ENCODE data around the gene RUNX2.

RUNX2 gene

DNA sequence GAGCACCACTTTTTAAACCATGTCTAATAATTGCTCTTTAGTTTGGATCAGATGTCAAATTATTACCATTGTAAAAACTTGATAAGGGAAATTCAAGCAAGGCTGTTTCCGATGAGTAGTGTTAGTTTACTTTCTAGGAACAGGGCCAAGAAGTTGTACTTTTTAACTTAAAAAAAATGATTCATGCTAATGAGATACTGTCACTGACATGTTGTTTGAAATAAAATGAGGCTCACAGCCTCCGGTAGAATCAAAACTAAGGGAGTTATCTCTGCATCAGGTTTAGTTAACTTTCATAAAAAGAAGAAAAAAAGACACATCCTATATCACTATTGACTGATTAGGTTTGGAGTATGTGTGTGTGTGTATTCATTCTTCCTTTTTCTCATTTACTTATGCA, 104.8 kb downstream of the RUNX2 start:
- DNase-seq (ENCODE audit: low read depth in 2 of 2), result no peak

DNA sequence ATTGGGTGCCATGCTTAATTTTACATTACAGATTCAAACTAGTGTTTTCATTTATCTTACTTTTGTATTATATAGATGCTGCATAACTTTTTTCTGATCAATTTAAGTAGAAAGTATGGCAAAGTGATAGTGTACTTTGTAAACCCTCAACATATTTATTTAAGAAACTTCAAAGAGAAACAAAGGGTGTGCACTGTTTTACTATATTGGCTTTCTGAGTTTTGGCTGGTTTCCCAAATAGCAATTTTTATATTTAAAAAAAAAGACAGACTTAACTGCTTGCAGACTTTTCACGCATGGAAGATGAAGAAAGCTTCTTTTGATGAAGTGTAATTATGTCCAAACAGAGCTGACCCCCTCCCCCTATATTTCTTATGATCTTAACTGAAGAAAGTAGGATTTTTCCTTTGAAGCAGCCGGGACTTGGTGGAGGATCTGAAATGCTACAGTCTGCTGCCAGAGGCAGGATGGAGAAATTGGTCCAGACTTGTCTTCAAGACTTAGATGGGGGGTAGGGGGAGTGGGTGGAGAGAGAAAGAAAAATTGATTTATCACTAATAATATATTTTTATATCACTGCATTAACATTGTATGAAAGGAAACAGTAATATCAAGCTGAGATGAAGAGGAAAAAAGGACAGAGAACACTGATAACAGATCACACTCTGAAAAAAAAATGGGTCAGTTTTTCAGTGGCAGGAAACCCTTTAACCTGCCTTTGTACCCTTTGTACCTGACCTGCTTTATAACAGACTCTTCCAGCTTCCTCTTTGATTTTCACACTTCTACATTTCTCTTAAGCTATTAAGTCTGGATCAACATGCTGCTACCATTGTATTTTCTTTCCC, 105.6 kb downstream of the RUNX2 start:
- DNase-seq (ENCODE audit: low read depth in 2 of 2), result no peak

- DNase-seq (ENCODE audit: low read depth in 2 of 2), result no peak
Measured at GRCh38 chr6:45434381-45434700, 106.2 kb downstream of the RUNX2 start.

GRCh38 chr6:45436544-45437438, 108.7 kb downstream of the RUNX2 start:
- DNase-seq (ENCODE audit: low read depth in 2 of 2), result no peak

DNA sequence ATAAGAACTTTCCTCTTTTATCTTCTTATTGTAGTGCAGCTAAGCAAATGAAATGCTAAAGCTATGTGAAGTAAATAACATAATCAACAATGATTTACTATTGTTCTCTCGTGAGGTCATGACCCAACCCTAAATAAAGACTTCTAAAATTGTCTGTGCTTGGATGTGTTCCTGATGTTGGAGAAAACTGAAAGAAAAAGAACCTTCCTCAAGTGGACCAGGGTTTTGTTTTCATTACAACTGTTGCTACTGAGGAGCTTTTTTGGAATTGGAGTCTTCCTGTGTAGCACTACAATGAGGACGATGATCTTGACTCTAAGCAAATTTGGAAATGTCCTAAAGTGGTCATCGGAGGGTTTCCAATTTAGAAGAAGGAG, 109.3 kb downstream of the RUNX2 start:
- DNase-seq (ENCODE audit: low read depth in 2 of 2), result no peak

DNA sequence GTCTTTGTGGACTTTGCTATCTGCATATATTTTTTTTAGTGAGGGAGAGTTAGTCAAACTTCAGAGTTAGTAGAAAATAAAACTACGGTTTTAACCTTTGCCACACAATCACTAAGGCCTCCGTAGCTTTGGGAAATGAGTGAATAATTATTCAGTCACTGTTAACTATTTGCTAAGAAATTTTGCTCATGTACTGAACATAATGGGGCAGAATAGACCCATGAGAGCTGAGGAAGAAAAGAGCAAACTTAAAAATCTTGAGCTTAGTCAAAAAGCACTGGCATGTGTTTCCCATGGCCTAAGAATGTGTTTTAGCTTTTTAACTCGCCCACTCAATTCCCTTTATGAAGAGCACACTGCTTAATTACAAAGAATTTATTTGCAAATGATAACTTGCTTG, 110.0 kb downstream of the RUNX2 start:
- no peak for DNase-seq (ENCODE audit: low read depth in 2 of 2)

DNA sequence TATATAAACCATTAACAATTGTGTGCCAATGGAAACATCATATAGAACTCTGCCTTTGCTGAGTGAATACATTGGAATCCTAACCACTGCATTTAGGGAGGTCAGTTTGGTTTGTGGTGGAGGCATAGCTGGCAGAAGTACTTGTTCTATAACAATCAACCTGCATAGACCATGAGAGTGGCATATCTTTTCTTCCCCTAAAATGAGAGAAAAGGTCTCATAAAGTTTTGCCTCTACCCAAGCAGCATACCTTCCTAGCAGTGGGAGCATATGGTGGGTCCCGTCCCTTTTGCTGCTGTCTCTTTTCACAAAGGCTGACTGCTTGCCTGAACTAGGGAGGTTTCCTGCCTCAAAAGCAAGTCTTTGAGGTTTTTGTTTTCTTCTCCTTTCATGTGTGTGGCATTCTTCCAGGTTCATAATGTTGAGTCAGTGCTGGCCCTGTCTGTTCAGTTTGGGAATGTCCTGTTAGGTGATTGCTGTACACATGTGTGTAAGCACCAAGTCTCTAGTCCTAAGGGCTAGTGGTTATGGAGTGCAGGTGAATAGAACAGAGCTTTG, 110.8 kb downstream of the RUNX2 start:
- DNase-seq (ENCODE audit: low read depth in 2 of 2), result no peak

- no peak for DNase-seq (ENCODE audit: low read depth in 2 of 2)
Measured at GRCh38 chr6:45439459-45439858, 111.3 kb downstream of the RUNX2 start.

DNA sequence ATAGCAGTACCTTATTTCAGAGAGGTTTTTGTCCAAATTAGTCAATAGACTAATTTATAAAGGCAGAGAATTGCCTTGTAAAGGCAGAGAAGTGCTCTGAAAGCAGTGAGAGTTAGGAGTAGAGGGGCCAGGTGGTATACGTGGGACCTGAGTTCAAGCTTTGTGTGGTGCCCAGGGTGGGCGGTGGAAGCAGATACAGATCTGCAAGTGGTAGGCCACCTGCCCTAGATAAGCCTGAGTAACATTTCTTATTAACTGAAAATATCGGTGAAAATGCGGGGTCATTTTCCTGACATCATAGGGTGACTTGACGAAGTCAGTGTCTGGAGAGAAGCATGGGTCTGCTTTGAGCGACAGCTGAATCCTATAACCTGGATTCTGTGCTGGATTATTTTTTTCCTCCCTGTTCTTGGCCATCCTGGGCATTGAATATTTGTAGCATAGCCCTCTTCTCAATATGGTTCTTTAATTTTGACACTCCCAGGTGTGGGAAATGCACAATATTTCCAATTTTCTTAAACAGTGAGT, 111.8 kb downstream of the RUNX2 start:
- DNase-seq (ENCODE audit: low read depth in 2 of 2), result no peak

- DNase-seq (ENCODE audit: low read depth in 2 of 2), result no peak
Measured at GRCh38 chr6:45441851-45442453, 113.8 kb downstream of the RUNX2 start.

GRCh38 chr6:45442716-45443115, 114.6 kb downstream of the RUNX2 start:
- no peak for DNase-seq (ENCODE audit: low read depth in 2 of 2)

- no peak for DNase-seq (ENCODE audit: low read depth in 2 of 2)
Measured at GRCh38 chr6:45445364-45445748, 117.2 kb downstream of the RUNX2 start.

DNA sequence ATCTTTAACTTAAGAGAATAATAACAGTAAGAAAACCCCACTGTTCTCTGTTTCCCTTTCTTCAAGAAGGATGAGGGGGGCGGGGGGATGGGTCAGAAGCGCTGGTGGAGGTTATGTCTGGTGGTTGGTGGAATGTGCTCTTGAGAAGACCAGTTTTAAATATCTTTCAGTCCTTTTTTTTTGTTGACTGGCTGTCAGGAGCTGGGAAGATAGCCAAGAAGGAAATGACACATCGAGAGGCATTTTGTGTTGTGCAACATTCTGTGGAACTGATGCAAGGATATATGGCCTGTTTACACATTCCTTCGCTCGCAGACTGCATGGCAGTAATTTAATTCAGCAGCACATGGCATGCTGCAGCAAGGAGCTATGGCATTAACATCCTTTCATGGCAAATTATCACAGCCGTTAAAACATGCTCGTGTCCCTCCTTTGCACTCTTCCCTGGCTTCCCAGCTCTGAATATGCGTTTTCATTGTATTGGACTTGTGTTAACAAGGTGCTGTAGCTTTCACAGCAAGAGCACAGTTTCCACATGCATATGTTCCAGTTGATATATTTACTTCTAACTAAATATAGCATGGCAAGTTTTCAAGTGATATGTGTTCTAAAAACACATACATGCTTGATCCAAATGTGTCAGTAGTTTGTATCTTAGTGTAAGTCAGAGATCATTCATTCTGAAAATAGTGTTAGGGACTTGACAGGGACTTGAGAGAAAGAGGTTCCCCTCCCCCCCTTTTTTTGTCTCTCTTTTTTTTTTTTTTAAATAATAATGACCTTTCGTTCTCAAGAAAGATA, 117.8 kb downstream of the RUNX2 start:
- DNase-seq (ENCODE audit: low read depth in 2 of 2), result no peak

GRCh38 chr6:45447005-45447404, 118.9 kb downstream of the RUNX2 start:
- DNase-seq (ENCODE audit: low read depth in 2 of 2), result no peak

DNA sequence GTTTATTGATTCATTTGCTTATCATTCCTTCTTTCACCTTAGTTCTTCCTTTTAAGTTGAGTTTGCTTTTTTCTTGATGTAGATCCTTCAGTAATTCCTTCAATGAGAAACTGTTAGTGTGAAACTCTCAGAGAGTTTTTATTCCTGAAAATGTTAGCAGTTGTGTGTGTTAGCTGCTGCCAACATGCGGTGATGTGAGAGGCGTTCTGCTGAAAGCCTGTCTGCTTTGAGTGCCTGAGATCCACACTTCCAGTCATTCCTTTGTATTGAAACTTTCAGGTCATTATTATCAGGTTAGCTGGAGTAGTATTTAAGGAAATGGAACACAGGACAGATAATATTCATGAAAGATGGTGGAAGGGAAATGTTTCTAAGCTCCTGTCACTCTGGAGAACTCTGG, 119.6 kb downstream of the RUNX2 start:
- DNase-seq (ENCODE audit: low read depth in 2 of 2), result no peak

DNA sequence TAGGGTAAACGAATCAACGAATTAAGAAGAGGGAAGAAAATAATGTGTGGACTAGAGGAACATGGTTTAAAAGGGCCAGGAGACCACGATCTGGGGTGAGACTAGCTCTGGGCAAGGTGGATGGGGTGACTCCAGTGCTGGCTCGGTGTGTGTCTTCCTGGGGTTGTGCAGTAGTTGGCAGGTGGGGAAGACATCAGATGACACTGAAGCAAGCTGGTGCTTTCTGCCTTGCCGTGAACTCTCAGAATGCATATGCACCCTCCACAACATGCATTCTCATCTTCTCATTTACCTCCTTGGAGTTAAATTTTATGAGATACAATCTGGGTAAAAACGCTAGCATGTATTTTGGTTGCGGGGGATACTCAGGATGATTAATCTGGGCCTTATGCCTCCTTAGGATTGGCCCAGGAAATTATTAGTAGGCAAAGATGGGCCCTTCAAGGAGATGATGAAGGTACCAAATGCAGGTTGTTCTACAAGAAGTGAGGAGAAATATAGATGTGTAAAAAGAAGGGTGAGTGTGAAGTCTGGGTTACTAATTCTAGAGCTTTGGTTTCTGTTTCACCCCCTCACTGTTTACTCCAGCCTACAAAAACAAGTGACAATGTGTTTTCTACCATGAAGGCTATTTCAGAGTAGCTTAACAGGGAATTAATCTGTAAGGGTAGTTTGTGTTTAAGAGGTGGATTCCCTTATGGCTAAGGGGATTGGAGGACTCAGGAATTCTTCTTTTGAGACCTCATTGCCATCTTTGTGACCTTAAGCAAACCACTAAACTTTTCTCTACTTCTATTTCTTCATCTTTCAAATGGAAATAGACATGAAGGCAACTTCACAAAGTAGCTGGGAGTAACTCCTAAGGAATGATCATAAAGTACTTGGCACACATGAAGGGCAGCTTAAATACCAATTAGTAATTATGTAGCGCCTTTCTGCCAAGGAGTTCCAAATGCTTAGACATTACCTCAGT, 120.6 kb downstream of the RUNX2 start:
- no peak for DNase-seq (ENCODE audit: low read depth in 2 of 2)

DNA sequence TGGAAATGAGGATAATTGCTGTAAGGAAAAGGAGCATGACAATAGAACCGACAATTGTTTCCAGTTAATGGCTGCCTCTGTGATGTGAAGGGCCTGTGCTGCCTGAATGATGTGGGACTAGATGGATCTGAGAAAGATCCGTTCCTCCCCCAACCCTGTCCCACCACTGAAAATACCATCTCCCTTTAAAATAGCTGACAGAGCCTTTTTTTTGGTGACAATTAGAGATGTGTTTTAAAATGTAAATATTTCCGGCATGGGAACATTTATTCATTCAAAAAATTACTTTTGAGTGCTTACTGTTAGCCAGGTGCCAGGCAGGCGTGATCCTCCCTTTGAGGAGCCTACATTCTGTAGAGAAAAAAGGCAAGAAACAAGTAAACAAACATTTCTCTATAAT, 122.0 kb downstream of the RUNX2 start:
- no peak for DNase-seq (ENCODE audit: low read depth in 2 of 2)

GRCh38 chr6:45450831-45451230, 122.7 kb downstream of the RUNX2 start:
- DNase-seq (ENCODE audit: low read depth in 2 of 2), result no peak

GRCh38 chr6:45454008-45454911, 126.1 kb downstream of the RUNX2 start:
- no peak for DNase-seq (ENCODE audit: low read depth in 2 of 2)
